Stimulated activated CD4-positive, alpha-beta T cell treated with anti-CD3 and anti-CD28 coated beads, TNF-alpha, amount 100 ng/mL, for 24 hours (primary cell): ENCODE data around the gene PYGM.

ENCODE experiments used
- DNase-seq, 3 experiments: peaks; one replicate each; pipeline ENCODE4 v3.0.0-alpha.2; 2020; ENCODE audit warnings: low read depth in 3 of 3

Gene PYGM

GRCh38 chr11:64767344-64768299 lies 7.8 kb upstream of the PYGM start:
- peak; percentile 65 to 76 (median 74) for DNase-seq

- DNase-seq = no peak
Measured at GRCh38 chr11:64766881-64767280, 7.1 kb upstream of the PYGM start.

- DNase-seq = no peak
Measured at GRCh38 chr11:64765851-64766665, 6.3 kb upstream of the PYGM start.

GRCh38 chr11:64765291-64765850 lies 5.6 kb upstream of the PYGM start:
- DNase-seq = no peak

- DNase-seq = no peak
Measured at GRCh38 chr11:64764753-64765152, 5.0 kb upstream of the PYGM start.

GRCh38 chr11:64764040-64764611 lies 4.4 kb upstream of the PYGM start:
- no peak for DNase-seq

GRCh38 chr11:64763526-64764039 lies 3.8 kb upstream of the PYGM start:
- DNase-seq = no peak

GRCh38 chr11:64762674-64763525 lies 3.1 kb upstream of the PYGM start:
- no peak for DNase-seq

GRCh38 chr11:64762277-64762673 lies 2.5 kb upstream of the PYGM start:
- DNase-seq = no peak

- no peak for DNase-seq
Measured at GRCh38 chr11:64760759-64761420, 1.1 kb upstream of the PYGM start.

GRCh38 chr11:64759131-64759721 lies 548 bp downstream of the PYGM start:
- DNase-seq = no peak

- DNase-seq = no peak
Measured at GRCh38 chr11:64758330-64759079, 1.3 kb downstream of the PYGM start.

GRCh38 chr11:64757549-64758329 lies 2.0 kb downstream of the PYGM start:
- DNase-seq = no peak

- DNase-seq = no peak
Measured at GRCh38 chr11:64755681-64756361, 4.0 kb downstream of the PYGM start.

GRCh38 chr11:64754919-64755662 lies 4.7 kb downstream of the PYGM start:
- DNase-seq = no peak

GRCh38 chr11:64754124-64754918 lies 5.5 kb downstream of the PYGM start:
- no peak for DNase-seq
